H1 (cell line): Measurements from ENCODE around the gene HSPBAP1. TPM values are rescaled to one million over a fixed set of nuclear protein-coding genes. Genes with fewer than 3 reads are reported as not detected.

Experiments
- BCL11A ChIP-seq, 2 experiments: IDR thresholded peaks; one replicate each; pipeline ENCODE4 v1.6.1; 2011; ENCODE audit warnings: low read depth in 2 of 2, low read length in 2 of 2, mild to moderate bottlenecking in 2 of 2
- RXRA ChIP-seq: IDR thresholded peaks from 2 replicates; pipeline ENCODE4 v1.6.1; 2011; ENCODE audit warnings: low read depth, mild to moderate bottlenecking, low read length, moderate library complexity; ENCODE audit not compliant: insufficient read depth
- polyA plus RNA-seq, 7 experiments: library from polyadenylated mRNA; depleted of rRNA in 3 of 7; stranded (reverse) in 5 of 7; unstranded in 2 of 7; fragments of >200 nt in 5 of 7; fragments of 200-250 nt in 2 of 7; gene quantifications; 1 replicate in 5 of 7; 2 replicates in 1 of 7; 4 replicates in 1 of 7; pipeline versions ENCODE4 v1.2.1 to v1.2.3, GENCODE V29; 2011 to 2013; ENCODE audit warnings: missing spikeins in 2 of 7, mixed read lengths in 2 of 7
- total RNA-seq: library from RNA; stranded (reverse); fragmentation: NEBNext Ultra II Directional; extraction: Animal tissue kit (Norgen Biotek cat#: 25700); gene quantifications from 2 replicates; pipeline ENCODE4 v1.2.1, GENCODE V29; 2021
- TF ChIP-seq, protein P1 (sequence below): fragments of 300-600 bp; sonication (generic); IDR thresholded peaks from 2 replicates; pipeline ENCODE4 v1.7.1; 2012; ENCODE audit warnings: low read length, moderate library complexity, mild to moderate bottlenecking, inconsistent platforms; ENCODE audit not compliant: insufficient replicate concordance

The HSPBAP1 gene
- total and polyA plus RNA-seq, 2 of the 8 experiments (the other 6 are each of a cell fraction or from before 2014, with no cell fraction given) = 7.5 to 8.3 TPM

DNA sequence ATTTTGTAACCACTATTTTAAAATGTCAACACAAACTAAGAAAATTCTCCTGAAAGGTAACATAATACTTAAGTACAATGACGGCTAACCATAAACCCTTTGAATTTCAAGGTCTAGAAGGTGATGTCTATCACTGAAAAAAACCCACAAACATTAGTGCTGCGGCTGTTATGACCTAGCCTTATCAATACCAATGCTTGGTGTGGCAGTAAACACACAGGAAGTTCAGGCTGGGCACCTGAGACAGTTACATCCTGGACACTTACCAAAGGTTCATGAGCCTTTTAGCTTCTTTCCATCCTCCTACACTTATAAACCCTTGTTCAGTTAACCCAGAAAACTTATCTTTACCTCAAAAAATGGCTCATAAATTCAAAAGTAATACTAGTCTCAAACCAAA, 5.8 kb downstream of the HSPBAP1 start (continued):
- TF ChIP-seq, protein P1, sequence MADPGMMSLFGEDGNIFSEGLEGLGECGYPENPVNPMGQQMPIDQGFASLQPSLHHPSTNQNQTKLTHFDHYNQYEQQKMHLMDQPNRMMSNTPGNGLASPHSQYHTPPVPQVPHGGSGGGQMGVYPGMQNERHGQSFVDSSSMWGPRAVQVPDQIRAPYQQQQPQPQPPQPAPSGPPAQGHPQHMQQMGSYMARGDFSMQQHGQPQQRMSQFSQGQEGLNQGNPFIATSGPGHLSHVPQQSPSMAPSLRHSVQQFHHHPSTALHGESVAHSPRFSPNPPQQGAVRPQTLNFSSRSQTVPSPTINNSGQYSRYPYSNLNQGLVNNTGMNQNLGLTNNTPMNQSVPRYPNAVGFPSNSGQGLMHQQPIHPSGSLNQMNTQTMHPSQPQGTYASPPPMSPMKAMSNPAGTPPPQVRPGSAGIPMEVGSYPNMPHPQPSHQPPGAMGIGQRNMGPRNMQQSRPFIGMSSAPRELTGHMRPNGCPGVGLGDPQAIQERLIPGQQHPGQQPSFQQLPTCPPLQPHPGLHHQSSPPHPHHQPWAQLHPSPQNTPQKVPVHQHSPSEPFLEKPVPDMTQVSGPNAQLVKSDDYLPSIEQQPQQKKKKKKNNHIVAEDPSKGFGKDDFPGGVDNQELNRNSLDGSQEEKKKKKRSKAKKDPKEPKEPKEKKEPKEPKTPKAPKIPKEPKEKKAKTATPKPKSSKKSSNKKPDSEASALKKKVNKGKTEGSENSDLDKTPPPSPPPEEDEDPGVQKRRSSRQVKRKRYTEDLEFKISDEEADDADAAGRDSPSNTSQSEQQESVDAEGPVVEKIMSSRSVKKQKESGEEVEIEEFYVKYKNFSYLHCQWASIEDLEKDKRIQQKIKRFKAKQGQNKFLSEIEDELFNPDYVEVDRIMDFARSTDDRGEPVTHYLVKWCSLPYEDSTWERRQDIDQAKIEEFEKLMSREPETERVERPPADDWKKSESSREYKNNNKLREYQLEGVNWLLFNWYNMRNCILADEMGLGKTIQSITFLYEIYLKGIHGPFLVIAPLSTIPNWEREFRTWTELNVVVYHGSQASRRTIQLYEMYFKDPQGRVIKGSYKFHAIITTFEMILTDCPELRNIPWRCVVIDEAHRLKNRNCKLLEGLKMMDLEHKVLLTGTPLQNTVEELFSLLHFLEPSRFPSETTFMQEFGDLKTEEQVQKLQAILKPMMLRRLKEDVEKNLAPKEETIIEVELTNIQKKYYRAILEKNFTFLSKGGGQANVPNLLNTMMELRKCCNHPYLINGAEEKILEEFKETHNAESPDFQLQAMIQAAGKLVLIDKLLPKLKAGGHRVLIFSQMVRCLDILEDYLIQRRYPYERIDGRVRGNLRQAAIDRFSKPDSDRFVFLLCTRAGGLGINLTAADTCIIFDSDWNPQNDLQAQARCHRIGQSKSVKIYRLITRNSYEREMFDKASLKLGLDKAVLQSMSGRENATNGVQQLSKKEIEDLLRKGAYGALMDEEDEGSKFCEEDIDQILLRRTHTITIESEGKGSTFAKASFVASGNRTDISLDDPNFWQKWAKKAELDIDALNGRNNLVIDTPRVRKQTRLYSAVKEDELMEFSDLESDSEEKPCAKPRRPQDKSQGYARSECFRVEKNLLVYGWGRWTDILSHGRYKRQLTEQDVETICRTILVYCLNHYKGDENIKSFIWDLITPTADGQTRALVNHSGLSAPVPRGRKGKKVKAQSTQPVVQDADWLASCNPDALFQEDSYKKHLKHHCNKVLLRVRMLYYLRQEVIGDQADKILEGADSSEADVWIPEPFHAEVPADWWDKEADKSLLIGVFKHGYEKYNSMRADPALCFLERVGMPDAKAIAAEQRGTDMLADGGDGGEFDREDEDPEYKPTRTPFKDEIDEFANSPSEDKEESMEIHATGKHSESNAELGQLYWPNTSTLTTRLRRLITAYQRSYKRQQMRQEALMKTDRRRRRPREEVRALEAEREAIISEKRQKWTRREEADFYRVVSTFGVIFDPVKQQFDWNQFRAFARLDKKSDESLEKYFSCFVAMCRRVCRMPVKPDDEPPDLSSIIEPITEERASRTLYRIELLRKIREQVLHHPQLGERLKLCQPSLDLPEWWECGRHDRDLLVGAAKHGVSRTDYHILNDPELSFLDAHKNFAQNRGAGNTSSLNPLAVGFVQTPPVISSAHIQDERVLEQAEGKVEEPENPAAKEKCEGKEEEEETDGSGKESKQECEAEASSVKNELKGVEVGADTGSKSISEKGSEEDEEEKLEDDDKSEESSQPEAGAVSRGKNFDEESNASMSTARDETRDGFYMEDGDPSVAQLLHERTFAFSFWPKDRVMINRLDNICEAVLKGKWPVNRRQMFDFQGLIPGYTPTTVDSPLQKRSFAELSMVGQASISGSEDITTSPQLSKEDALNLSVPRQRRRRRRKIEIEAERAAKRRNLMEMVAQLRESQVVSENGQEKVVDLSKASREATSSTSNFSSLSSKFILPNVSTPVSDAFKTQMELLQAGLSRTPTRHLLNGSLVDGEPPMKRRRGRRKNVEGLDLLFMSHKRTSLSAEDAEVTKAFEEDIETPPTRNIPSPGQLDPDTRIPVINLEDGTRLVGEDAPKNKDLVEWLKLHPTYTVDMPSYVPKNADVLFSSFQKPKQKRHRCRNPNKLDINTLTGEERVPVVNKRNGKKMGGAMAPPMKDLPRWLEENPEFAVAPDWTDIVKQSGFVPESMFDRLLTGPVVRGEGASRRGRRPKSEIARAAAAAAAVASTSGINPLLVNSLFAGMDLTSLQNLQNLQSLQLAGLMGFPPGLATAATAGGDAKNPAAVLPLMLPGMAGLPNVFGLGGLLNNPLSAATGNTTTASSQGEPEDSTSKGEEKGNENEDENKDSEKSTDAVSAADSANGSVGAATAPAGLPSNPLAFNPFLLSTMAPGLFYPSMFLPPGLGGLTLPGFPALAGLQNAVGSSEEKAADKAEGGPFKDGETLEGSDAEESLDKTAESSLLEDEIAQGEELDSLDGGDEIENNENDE = no peak
- TF ChIP-seq BCL11A (IDR thresholded peaks at IDR 0.05; ENCODE audit: low read depth in 2 of 2, low read length in 2 of 2) (no peak), RXRA (no peak)
